DOHH2 (cell line): ENCODE data around the gene SCYL3.

Source experiments
- H3F3A ChIP-seq: fragments of 200-600 bp; sonication (generic), shearing (Covaris generic); 2 replicates; pipeline ENCODE4 v1.6.0; 2016; ENCODE audit warnings: antibody characterized with exemption, mild to moderate bottlenecking; ENCODE audit not compliant: control insufficient read depth, insufficient read depth
- H3K27ac ChIP-seq: fragments of 200-600 bp; sonication (generic); 2 replicates; pipeline ENCODE4 v1.5.1; 2014; ENCODE audit warnings: low read depth, mild to moderate bottlenecking, low read length, moderate library complexity
- H3K27me3 ChIP-seq: fragments of 200-600 bp; sonication (generic); 2 replicates; pipeline ENCODE4 v1.6.1; 2014; ENCODE audit warnings: mild to moderate bottlenecking, low read length, mixed read lengths; ENCODE audit not compliant: control insufficient read depth
- H3K36me3 ChIP-seq: fragments of 200-600 bp; sonication (generic); 2 replicates; pipeline ENCODE4 v1.6.1; 2014; ENCODE audit warnings: mild to moderate bottlenecking, low read length, moderate library complexity, mixed read lengths; ENCODE audit not compliant: control insufficient read depth
- H3K4me1 ChIP-seq: fragments of 200-600 bp; sonication (generic); 2 replicates; pipeline ENCODE4 v1.6.1; 2014; ENCODE audit warnings: mild to moderate bottlenecking, low read length, mixed read lengths; ENCODE audit not compliant: control insufficient read depth
- H3K4me2 ChIP-seq: fragments of 200-600 bp; sonication (generic); 2 replicates; pipeline ENCODE4 v1.6.0; 2014; ENCODE audit warnings: mild to moderate bottlenecking, low read length, moderate library complexity
- H3K4me3 ChIP-seq: fragments of 200-600 bp; sonication (generic); 2 replicates; pipeline ENCODE4 v1.5.1; 2014; ENCODE audit warnings: mild to moderate bottlenecking, low read length, mixed read lengths
- H3K79me2 ChIP-seq: fragments of 200-600 bp; sonication (generic); 2 replicates; pipeline ENCODE4 v1.6.1; 2014; ENCODE audit warnings: mild to moderate bottlenecking, low read length, mixed read lengths; ENCODE audit not compliant: control insufficient read depth
- H3K9me2 ChIP-seq: fragments of 200-600 bp; sonication (generic); replicated peaks from 2 replicates; pipeline ENCODE4 v1.6.1; 2014; ENCODE audit warnings: mild to moderate bottlenecking, low read length, mixed read lengths; ENCODE audit not compliant: control insufficient read depth
- H3K9me3 ChIP-seq: fragments of 200-600 bp; sonication (generic); 2 replicates; pipeline ENCODE4 v1.6.1; 2014; ENCODE audit warnings: antibody characterized with exemption, low read length, mixed read lengths; ENCODE audit not compliant: control insufficient read depth, insufficient read depth
- H4K20me1 ChIP-seq: fragments of 200-600 bp; sonication (generic); 2 replicates; pipeline ENCODE4 v1.6.0; 2014; ENCODE audit warnings: low read depth, mild to moderate bottlenecking, antibody characterized with exemption, low read length, moderate library complexity; ENCODE audit not compliant: control insufficient read depth, insufficient read depth
- EZH2phosphoT487 ChIP-seq: fragments of 200-600 bp; sonication (generic); IDR thresholded peaks from 2 replicates; pipeline ENCODE4 v1.6.1; 2017; ENCODE audit warnings: borderline replicate concordance, mild to moderate bottlenecking, antibody characterized with exemption, low read length, moderate library complexity, mixed read lengths
- TF ChIP-seq, protein P1 (sequence below): fragments of 200-600 bp; sonication (generic); IDR thresholded peaks from one replicate; pipeline ENCODE4 v1.5.1; 2014; ENCODE audit warnings: antibody characterized with exemption, mild to moderate bottlenecking, low read depth, low read length; ENCODE audit not compliant: poor library complexity, severe bottlenecking

The SCYL3 gene

DNA sequence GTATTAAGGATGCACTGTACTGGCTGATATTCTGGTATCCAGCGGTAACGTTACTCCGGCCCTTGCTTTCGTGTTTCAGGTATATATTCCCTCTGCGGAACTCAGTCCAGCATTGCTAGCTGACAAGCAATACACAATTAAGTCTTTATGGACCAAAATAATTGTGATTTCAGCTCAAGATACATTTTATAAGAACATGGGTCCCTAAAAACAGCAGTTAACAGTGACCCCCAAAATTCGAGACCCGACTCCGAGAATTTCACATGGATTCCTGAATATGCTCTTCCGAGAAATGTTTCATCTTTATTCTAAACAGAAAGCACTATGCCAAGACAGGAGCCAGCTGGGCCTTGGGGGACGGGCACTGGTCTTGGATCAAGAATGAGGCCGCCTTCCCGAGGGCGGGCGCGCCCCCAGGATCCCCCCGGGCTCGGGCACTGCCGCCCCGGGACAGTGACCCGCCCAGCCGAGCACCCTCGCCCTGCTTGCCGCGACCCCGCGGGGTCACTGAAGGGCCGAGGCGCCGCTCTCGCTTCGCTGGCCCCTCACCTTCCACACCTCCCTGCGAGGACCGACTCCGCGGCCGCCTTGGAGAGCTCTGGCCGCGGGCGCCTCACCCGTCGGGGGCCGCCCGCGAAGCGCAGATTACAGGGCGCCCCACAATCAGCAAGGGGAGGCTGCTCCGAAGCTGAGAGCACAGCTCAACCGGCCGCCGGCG lies 610 bp downstream of the SCYL3 start:
- no peaks in the 10 kb centered on the region for H4K20me1 ChIP-seq
- H3K27me3 ChIP-seq: no peaks in the 10 kb centered on the region
- peak overlapping the region; percentile 91 for H3K4me3 ChIP-seq
- peak overlapping the region; percentile 93 for H3K4me2 ChIP-seq
- peaks cover 44% of the 10 kb centered on the region for H3K79me2 ChIP-seq
- H3K4me1 ChIP-seq: peaks cover 27% of the 10 kb centered on the region
- H3K27ac ChIP-seq: peak overlapping the region; percentile 84
- no peaks in the 10 kb centered on the region for H3F3A ChIP-seq
- H3K9me2 ChIP-seq: no peaks in the 10 kb centered on the region
- peaks cover 12% of the 10 kb centered on the region for H3K36me3 ChIP-seq
- TF ChIP-seq EZH2phosphoT487: no peak
- TF ChIP-seq, protein P1, sequence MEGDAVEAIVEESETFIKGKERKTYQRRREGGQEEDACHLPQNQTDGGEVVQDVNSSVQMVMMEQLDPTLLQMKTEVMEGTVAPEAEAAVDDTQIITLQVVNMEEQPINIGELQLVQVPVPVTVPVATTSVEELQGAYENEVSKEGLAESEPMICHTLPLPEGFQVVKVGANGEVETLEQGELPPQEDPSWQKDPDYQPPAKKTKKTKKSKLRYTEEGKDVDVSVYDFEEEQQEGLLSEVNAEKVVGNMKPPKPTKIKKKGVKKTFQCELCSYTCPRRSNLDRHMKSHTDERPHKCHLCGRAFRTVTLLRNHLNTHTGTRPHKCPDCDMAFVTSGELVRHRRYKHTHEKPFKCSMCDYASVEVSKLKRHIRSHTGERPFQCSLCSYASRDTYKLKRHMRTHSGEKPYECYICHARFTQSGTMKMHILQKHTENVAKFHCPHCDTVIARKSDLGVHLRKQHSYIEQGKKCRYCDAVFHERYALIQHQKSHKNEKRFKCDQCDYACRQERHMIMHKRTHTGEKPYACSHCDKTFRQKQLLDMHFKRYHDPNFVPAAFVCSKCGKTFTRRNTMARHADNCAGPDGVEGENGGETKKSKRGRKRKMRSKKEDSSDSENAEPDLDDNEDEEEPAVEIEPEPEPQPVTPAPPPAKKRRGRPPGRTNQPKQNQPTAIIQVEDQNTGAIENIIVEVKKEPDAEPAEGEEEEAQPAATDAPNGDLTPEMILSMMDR: no peak
- no peaks in the 10 kb centered on the region for H3K9me3 ChIP-seq

DNA sequence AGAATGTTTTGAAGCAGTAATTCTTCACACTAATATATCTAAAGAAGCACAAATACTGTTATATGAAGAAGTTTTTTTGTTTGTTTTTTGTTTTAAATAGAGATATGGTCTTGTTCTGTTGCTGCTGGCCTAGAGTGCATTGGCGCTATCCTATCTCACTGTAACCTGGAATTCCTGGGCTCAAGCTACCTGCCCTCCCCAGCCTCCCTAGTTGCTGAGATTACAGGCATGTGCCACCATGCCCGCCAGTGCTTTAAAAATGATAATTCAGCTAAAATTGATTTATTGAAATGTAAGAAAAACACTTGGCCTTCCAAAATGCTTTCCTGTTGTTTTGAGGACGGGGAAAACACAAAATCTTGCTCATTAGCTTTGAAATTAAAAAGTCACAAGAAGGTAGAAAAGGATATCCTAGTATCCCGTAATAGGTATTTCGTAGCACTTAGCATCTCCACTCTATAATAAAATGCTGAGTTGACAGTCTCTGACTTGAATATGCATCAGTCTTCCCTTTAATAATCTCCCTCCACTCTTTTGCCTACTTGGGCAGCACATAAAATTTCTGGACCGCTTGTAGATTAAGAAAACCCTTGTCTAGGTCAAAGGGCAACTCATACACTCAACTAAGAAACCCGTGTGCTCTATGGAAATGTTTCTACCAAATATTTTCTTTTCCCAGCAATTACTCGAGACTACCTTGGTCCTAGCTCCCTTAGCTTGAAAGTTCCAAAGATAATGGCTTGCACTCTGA lies 1.3 kb downstream of the SCYL3 start:
- Histone ChIP-seq H3K4me1 (peaks cover 27% of the 10 kb centered on the region), H3F3A (no peaks in the 10 kb centered on the region), H3K4me3 (peak overlapping the region; percentile 91), H3K27ac (no peak overlapping the region), H3K27me3 (no peaks in the 10 kb centered on the region), H3K36me3 (peaks cover 16% of the 10 kb centered on the region), H4K20me1 (no peaks in the 10 kb centered on the region), H3K9me2 (no peaks in the 10 kb centered on the region), H3K4me2 (peak overlapping the region; percentile 93), H3K79me2 (peaks cover 44% of the 10 kb centered on the region), H3K9me3 (no peaks in the 10 kb centered on the region)
- TF ChIP-seq EZH2phosphoT487: no peak

DNA sequence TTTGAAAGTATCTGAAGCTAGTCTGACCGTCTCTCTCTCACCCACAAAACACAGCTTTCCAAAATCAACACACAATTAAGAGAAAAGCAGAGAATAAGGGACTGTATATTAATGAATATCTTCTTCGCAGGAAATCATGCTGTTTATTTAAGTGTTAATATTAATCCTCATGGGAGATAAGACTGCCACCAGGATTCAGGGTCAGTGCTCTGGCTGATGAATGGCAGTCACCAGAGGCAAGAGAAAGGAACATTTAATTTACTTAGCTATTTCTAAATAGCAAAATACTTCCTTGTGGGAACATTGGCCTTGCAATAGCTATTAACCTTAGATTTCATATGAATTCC lies 2.2 kb downstream of the SCYL3 start:
- Histone ChIP-seq H3K4me1 (peaks cover 27% of the 10 kb centered on the region), H3K36me3 (peaks cover 22% of the 10 kb centered on the region), H3K4me2 (peak overlapping the region; percentile 93), H4K20me1 (no peaks in the 10 kb centered on the region), H3K27me3 (no peaks in the 10 kb centered on the region), H3K27ac (no peak overlapping the region), H3K4me3 (peak overlapping the region; percentile 91), H3K9me3 (no peaks in the 10 kb centered on the region), H3F3A (no peaks in the 10 kb centered on the region), H3K79me2 (peaks cover 44% of the 10 kb centered on the region), H3K9me2 (no peaks in the 10 kb centered on the region)
- no peak for TF ChIP-seq EZH2phosphoT487
- TF ChIP-seq, protein P1: no peak
